CD4-positive, alpha-beta T cell treated with Interleukin-15 for 1 hour (primary cell): ENCODE results near the gene RNF6.

Experiments
- DNase-seq: peaks from one replicate; pipeline ENCODE4 v3.0.0-alpha.2; 2020

The RNF6 gene

DNA sequence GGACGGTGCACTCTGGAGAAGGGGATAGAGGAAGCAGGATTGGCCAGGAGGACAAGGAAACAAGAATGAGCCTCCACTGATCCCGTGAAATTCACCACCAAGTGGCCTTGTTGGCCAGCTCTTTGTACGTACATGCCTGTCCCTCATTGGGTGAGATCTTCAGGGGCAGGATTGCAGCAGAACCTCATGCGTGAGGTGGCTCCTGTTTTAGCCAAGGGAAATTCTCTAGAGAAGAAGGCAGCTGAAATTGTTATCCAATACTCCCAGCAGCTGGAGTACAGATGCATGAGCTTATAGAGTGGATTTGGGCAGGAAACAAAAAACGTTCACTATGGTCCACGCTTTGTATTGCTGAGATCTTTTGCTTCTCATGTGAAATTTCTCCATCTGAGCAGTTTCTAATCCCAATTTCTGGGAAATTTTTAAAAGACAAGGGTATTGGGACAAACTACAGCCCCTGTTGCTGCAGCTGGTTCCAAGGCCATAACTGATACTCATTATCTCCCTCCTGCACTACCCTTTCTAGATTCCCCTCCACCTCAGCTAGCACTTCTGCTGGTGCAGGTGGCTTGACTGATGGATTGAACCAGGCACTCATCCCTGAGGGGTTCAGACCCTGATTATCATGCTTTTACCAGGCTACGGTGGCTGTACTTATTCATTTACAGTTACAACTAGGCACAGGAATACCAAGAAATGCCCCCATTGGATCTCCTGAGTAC lies 3.9 kb upstream of the RNF6 start:
- DNase-seq = no peak

DNA sequence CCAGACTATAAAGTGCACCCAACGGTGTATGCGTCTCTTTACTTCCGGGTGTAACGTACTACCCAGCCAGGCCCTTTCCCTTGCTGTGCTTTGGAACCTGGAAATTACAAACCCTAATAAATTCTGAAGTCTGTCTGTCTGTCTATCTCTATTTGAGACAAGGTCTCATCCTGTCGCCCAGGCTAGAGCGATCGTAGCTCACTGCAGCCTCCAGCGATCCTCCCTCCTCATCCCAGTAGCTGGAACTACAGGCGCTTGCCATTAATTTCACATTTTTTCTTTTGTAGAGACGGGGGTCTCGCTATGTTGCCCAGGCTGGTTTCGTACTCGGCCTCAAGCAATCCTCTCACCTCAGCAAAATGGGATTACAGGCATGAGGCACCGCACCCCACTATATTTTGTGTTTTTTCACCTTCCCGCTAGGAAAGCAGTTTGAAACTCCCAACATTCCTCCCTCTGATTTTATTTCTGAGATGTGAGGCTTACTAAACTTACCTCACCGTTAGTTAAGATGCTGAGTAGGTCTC lies 469 bp upstream of the RNF6 start:
- DNase-seq = no peak

DNA sequence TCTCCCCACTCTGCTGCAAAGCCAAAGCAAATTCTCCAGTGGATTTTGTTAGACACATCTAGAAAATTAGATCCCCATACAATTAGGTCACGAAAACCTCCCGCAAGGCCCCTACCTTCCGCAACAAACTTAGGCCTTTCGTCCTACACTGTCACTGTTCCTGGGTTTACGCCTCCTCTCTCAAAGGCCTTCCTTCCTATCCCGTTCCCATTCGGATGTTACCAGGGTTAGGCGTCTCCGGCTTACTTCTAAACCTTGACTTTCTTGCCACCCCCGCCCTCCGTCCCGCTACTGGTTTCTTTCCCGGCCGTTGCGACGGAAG lies 754 bp downstream of the RNF6 start:
- no peak for DNase-seq

DNA sequence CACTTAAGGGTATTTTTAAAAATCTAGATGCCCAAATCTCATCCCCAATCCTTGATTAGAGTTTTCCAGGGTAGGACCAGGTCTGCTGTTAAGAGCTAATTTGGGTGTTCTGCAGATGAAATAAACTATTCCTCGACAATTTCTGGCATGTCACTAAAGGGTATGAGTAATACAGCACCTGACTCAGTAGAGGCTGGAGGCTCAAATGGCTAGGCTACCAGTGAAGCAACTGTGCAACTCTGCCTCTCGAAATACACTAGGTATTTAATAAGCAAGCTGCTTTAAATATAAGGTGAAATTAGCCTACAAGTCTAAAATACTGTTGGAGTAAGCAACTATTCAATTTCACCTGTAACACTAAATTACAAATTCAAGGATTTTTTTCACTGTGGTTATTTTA lies 1.5 kb downstream of the RNF6 start:
- DNase-seq = no peak

DNA sequence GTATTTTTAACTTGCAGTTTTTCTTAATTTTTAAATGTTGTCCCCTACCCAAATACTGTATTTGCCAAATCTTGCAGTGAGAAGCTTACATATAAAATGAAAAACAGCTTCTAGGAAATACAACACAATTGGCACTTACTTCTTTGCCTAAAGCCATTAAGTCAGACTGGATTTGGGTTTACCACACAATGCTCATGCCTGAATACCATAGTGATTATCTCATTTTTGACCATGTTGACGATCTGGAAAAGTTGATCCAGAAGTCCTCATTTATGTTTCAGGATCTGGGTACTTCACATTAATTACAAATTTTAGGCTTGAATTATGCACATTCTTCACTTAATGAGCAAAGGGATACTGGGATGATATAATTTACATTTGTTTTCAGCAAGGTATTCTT lies 2.4 kb downstream of the RNF6 start:
- no peak for DNase-seq

DNA sequence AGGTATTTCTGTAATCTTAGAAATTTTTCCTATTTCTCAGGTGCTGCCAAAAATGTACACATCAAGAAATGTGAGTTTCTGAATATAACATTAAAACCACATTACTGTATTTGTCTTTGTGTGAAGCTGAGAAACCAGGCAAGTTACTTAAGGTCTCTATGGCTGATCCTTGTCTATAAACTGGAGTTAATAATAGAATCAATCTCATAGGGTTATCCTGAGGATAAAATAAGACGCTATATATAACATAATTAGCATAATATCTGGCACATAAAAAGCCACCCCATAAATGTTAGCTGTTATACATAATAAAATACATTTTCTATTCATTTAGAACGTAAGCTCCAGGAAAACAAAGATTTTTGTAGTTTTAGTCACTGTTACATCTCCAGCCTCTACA lies 6.1 kb downstream of the RNF6 start:
- DNase-seq = no peak

DNA sequence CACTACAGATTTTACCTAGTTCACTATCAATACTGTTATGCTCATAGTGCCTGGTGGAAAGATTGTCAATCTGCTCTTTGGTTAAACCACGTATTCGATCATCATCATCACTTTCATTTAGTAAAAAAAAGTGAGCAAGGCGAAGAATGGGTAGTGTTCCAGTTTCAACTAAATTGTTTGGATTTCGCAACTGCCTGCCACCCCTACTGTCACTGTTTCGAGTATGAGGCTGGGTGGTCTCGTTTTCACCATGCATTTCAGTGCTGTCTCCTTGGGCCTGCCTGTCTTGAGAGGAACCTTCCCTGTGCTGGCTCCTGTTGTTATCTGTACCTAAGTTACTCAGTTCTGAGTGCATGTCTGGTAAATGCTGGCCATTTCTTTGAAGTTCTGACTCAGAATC lies 8.1 kb downstream of the RNF6 start:
- DNase-seq = no peak

DNA sequence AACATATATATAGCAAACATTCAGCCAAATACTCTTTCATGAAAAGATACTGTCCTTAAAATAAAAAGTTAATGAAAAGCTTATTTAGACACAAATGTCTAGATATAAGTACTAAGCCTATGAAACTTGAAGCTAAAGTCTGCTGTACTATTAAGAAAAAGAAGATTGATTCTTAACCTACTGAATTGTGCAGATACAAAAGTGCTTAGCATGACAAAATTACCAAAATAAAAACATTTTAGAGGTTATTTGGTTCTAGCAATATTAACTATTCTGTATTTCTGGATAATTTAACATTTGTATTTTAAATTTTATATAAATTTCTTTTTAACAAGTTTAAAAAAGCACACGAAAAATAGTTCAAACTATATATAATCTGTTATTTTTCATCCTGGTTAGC lies 8.8 kb downstream of the RNF6 start:
- no peak for DNase-seq

DNA sequence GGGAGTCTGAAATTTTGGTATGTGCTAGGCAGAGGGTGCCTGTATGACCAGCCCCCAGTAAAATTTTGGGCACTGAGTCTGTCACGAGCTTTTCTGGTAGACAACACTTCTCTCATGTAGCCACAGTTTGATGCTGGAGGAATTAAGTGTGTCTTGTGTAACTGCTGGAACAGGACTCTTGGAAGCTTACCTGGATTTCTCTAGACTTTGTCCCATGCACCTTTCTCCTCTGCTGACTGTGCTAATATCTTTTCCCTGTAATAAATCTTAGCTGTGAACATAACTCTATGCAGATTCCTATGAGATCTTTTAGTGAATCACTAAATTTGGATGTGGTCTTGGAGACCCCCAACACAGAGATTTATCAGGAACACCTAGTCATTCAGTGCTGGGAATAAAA lies 13.8 kb downstream of the RNF6 start:
- no peak for DNase-seq

DNA sequence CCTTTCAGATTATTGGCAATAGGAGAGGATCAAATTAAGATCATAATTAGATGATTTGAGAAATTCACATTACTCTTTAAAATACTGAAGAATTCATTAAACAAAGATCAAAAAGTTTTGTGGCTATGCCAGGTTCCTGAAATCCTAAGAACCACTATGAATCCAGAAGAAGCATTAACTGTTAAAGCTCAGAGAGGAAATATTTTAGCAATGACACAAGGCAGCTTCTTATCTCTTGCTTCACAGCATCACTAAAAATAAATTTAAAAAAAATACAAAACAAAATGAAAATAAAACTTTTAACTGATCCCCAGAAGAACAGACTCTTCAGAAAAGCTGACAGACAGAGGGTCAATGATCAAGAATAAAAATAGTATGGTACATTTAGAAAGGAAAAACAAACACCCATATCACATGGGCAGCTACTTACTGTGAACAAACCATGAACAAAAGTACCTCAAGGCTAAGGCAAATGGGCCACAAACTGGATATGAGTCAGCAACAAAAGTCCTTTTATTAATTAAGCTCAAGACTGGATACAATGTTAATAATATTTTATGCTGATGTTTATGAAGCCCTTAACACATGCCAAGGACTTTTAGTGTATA lies 19.6 kb downstream of the RNF6 start:
- no peak for DNase-seq

DNA sequence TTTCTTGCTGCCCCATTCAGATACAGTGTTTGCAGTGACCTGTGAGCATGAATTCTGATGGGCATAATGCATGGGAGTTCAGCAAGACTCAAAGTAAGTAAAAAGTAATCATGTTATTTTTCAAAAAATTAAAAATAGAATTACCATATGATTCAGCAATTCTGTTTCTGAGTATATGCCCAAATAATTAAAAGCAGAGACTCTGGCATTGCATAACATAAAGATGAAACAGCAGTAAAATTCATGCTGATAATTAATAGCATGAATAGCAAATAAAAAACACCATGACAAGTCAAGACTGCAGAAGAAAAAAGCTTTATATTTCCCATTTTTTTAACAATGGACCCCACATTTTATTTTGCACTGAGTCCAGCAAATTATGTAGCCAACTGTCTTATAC lies 21.3 kb downstream of the RNF6 start:
- no peak for DNase-seq

DNA sequence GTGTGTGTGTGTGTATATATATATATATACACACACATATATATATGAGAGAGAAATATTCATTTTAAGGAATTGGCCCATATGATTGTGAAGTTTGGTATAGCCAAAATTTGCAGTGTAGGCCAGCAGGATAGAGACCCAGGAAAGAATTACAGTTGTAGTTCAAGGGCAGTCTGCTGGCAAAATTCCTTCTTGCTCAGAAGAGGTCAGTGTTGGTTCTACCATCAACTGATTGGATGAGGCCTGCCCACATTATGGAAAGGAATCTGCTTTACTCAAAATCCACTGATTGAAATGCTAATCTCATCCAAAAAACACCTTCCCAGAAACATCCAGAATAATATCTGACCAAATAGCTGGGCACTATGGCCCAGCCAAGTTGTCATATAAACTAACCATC lies 24.0 kb downstream of the RNF6 start:
- DNase-seq = no peak

DNA sequence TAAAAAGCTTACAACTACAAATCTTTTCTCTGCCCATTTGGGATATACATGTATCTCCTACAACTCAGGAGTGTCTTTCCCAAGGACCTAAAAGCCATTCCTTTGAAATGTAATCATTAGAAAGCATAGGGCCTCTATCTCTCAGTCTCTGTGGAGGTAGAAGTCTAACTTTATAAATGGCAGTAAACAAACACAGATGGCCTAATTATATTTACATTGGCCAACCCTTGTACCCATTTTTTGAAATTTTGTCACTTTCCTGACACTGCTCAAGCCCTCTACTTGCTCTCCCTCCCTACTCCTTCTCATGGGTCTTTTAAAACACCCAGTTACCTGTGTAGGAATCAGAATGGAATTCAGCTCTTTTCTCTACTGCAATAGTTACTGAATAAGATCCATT lies 24.8 kb downstream of the RNF6 start:
- DNase-seq = no peak

DNA sequence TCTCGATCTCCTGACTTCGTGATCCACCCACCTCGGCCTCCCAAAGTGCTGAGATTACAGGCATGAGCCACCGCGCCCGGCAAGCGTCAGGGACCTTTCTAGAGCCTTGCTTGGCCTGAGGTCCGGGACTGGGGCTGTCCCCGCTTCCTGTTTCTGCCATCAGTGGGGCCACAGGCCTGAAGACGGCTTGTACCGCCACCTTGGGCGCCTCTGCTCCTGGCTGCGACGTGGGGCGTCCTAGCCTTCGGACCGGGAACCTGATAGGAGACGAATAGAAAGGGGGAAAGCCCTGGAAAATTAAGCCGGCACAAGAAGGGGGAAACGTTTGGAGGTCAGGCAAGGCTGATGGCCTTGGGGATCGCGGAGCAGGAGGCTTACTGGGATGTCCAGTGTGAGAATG lies 35.1 kb downstream of the RNF6 start:
- no peak for DNase-seq

DNA sequence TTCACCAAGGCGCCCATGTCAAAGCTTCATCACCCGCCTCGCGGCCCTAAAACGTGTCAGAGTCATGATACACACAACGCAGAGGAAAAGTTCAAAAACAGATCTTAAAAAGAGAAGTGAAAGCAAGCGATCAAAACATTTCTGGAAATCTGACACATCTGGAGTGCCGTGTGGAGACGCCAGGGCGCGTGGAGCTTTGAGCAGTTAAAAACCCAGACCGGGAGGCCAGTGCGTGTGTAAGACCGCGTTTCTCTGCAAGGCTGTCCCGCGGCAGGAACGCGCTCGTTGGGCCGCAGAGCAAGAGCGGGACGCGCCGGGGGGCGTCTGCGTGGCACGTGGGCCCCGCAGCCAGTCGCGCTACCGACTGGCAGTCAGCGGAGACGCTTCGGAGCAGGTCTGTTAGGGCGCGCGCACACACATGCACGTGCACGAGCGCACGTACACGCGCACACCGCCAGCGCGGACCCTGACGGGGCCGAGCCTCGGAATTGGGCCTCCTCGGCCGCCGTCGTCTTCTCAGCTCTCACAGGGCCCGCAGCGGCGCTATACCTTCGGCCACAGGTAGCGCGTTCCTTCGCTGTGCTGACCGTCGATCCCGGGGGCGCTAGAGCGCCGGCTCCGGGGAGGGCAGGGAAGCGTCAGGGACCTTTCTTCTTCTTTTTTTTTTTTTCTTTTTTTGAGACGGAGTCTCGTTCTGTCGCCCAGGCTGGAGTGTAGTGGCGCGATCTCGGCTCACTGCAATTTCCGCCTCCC lies 35.8 kb downstream of the RNF6 start:
- peak; percentile 94 for DNase-seq

DNA sequence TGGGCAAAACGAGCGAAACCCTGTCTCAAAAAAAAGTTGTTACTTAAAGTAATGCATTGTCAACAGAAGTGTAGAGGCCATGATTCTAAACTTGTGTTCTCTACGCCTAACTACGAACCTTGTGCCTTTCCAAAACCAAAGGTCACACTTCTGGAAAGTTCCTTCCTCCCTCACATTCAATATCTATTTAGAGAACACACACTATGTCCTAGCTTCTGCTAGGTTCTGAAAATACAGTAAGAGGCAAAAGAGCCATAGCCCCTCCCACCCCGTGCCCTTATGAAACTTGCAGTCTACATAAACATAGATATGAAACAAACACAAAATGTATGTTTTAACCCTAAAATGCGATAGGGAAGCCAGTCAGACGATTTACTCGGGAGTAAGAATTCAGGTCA lies 36.4 kb downstream of the RNF6 start:
- no peak for DNase-seq

DNA sequence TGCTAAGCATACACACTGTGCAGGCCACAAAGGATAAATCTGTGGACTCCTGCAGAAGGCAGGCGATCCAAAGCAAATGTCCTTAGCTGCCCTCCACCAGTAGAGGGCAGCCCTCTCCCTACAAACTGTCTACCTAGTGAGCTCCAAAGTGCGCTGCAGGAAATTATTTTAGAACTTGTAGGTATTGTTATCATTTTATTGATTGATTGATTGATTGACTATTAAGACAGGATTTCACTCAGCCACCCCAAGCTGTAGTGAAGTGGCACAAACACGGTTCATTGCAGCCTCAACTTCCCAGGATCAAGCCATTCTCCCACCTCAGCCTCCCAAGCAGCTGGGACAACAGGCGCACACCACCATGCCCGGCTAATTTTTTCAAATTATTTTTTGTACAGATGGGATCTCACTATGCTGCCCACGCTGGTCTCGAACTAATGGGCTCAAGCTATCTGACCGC lies 37.3 kb downstream of the RNF6 start:
- DNase-seq = peak; percentile 72

DNA sequence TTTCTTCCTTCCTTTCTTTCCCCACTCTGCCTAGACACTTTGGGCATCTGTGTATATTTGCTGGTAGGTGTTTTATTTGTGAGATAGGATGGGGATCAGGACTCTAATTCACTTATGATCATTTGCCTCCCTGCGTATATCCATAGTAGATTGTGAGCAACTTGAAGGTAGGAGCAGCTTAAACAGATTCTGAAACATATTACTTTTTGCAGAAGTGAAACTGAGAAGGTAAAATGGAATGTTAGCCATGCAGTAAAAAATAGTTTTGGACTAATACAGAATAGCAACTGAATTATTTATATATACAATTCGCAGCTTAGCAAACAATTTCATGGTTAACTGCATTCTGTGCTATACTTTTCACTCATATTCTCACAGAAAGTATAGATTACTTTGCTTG lies 38.7 kb downstream of the RNF6 start:
- no peak for DNase-seq

DNA sequence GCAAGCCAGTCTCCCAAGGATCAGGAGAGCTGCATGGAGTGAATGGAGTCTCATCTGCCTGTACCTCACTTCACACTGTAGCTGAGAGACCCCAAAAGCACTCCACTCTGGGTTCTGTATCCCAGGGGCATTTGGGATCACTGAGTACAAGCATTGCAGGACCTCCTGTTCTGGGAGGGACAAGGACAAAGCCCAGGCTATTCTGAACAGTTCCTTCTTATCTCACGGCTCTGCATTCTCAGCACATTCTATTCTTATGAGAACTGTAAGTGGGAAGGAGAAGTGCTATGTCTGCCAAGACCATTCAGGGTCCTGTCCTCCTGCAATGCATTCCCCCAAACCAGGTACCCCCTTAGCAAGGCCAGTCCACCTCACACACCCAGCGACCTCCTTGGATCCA lies 42.8 kb downstream of the RNF6 start:
- no peak for DNase-seq

DNA sequence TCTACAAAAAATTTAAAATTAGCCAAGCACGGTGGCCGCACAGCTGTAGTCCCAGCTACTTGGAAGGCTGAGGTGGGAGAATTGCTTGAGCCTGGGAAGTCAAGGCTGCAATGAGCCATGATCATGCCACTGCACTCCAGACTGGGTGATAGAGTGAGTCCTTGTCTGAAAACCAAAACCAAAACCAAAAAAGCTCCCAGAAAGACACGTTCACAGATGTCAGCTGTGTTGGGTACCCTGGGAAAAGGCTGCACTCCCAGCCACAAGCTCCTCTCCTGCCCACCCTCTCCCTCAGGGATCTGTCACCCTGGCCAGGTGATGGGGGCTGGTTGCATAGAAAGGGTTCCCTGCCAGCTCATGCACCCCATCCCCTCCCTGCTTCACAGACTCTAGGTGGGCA lies 53.3 kb downstream of the RNF6 start:
- DNase-seq = no peak

DNA sequence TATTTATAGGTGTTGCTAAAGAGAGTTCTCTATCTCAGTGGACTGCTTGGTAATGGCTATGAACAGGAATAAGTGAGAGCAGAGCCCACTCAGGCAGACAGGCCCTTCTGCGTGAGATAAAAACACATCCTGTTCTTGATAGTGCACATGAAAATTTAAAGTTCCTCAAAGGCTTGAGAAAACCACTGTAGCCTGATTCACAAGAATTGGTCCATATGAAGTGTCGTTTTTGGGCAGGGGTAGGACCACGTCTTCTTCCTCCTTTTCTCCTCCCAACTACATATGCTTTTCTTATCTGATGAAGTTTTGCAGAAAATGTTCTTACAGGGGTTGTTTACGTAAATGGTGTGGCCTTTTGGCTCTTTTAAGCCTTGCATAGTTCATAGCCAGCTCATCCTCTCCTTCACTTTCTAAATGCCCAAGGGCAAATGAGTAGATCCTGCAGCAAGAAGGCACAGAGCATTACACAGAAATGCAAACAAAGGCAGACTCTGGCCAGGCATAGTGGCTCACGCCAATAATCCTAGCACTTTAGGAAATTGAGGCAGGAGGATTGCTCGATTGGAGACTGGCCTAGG lies 53.8 kb downstream of the RNF6 start:
- no peak for DNase-seq

DNA sequence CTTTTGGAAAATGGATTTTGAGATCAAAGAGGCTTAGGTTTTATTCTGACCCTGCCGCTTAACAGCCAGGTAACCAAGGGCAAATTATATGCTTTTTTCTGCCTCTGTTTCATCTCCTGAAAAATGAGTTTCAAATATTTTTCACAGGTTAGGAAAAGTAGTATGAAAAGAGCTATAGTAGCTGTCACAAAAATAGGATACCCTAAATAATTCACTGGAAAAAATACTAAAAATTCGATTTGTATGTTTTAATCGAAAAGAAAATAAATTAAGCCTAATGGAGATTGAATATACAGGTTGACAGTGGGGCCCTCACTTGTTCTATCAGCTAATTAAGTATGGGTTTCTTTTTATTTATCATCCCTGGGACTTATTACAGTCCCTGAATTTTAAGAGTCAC lies 58.3 kb downstream of the RNF6 start:
- DNase-seq = no peak
